H9 (cell line): ENCODE results near the gene CDH13. TPM values are rescaled to one million over a fixed set of nuclear protein-coding genes. Genes with fewer than 3 reads are reported as not detected.

Experiments
- DNase-seq: peaks from one replicate; pipeline ENCODE4 v3.0.0-alpha.2; 2017
- H2AFZ ChIP-seq: one replicate; pipeline ENCODE4 v1.6.1; 2013; ENCODE audit warnings: mild to moderate bottlenecking, low read length, control low read depth, moderate library complexity
- H2AK5ac ChIP-seq: 2 replicates; pipeline ENCODE4 v1.6.1; 2013; ENCODE audit warnings: low read length, control low read depth, mixed read lengths; ENCODE audit not compliant: insufficient read length
- H2BK120ac ChIP-seq: one replicate; pipeline ENCODE4 v1.6.1; 2013; ENCODE audit warnings: low read depth, mild to moderate bottlenecking, low read length, control low read depth, inconsistent platforms; ENCODE audit not compliant: poor library complexity, severe bottlenecking
- H2BK12ac ChIP-seq: 2 replicates; pipeline ENCODE4 v1.6.1; 2013; ENCODE audit warnings: low read length, control low read depth, mixed read lengths, low read depth; ENCODE audit not compliant: insufficient read length
- H2BK15ac ChIP-seq: 2 replicates; pipeline ENCODE4 v1.6.1; 2013; ENCODE audit warnings: low read depth, low read length, control low read depth
- H2BK20ac ChIP-seq: one replicate; pipeline ENCODE4 v1.6.1; 2013; ENCODE audit warnings: low read depth, mild to moderate bottlenecking, low read length, control low read depth, inconsistent platforms; ENCODE audit not compliant: poor library complexity, severe bottlenecking
- H2BK5ac ChIP-seq: 2 replicates; pipeline ENCODE4 v1.6.1; 2013; ENCODE audit warnings: low read length, control low read depth, mixed read lengths; ENCODE audit not compliant: insufficient read length
- H3K14ac ChIP-seq: 2 replicates; pipeline ENCODE4 v1.6.1; 2013; ENCODE audit warnings: low read length, control low read depth; ENCODE audit not compliant: insufficient read depth
- H3K18ac ChIP-seq: 2 replicates; pipeline ENCODE4 v1.6.1; 2013; ENCODE audit warnings: low read depth, mild to moderate bottlenecking, mixed read lengths, low read length, control low read depth; ENCODE audit not compliant: insufficient read length
- H3K23ac ChIP-seq: 2 replicates; pipeline ENCODE4 v1.6.1; 2013; ENCODE audit warnings: low read length, control low read depth, mixed read lengths, low read depth; ENCODE audit not compliant: insufficient read length
- H3K23me2 ChIP-seq: 2 replicates; pipeline ENCODE4 v1.6.1; 2013; ENCODE audit warnings: low read depth, mild to moderate bottlenecking, mixed read lengths, low read length, control low read depth; ENCODE audit not compliant: insufficient read length, poor library complexity, severe bottlenecking
- H3K27ac ChIP-seq: 2 replicates; pipeline ENCODE4 v1.5.1; 2013; ENCODE audit warnings: low read length, control low read depth, mixed read lengths, low read depth; ENCODE audit not compliant: insufficient read length
- H3K27me3 ChIP-seq: 2 replicates; pipeline ENCODE4 v1.6.1; 2013; ENCODE audit warnings: low read length, control low read depth, inconsistent platforms; ENCODE audit not compliant: insufficient read depth
- H3K4ac ChIP-seq: 2 replicates; pipeline ENCODE4 v1.6.1; 2013; ENCODE audit warnings: low read depth, mild to moderate bottlenecking, control low read depth, inconsistent platforms, low read length, moderate library complexity
- H3K4me1 ChIP-seq: 2 replicates; pipeline ENCODE4 v1.6.1; 2013; ENCODE audit warnings: low read length, control low read depth, inconsistent platforms; ENCODE audit not compliant: insufficient read depth
- H3K4me2 ChIP-seq: 2 replicates; pipeline ENCODE4 v1.6.1; 2013; ENCODE audit warnings: low read length, control low read depth, mixed read lengths; ENCODE audit not compliant: insufficient read length, insufficient read depth
- H3K56ac ChIP-seq: 2 replicates; pipeline ENCODE4 v1.6.1; 2013; ENCODE audit warnings: low read depth, mild to moderate bottlenecking, mixed read lengths, low read length, control low read depth; ENCODE audit not compliant: insufficient read length
- H3K79me1 ChIP-seq: 2 replicates; pipeline ENCODE4 v1.6.1; 2013; ENCODE audit warnings: low read depth, mild to moderate bottlenecking, moderate library complexity, low read length, control low read depth, inconsistent platforms; ENCODE audit not compliant: insufficient read depth, poor library complexity, severe bottlenecking
- H3K79me2 ChIP-seq: 2 replicates; pipeline ENCODE4 v1.6.1; 2013; ENCODE audit warnings: low read length, control low read depth, inconsistent platforms; ENCODE audit not compliant: insufficient read depth
- H3K9ac ChIP-seq: 2 replicates; pipeline ENCODE4 v1.6.1; 2013; ENCODE audit warnings: low read length, control low read depth, mixed read lengths; ENCODE audit not compliant: insufficient read length; ENCODE audit errors: extremely low read depth
- H3K9me3 ChIP-seq: one replicate; pipeline ENCODE4 v1.6.1; 2013; ENCODE audit warnings: low read depth, low read length, inconsistent platforms; ENCODE audit not compliant: control insufficient read depth
- H3T11ph ChIP-seq: one replicate; pipeline ENCODE4 v1.6.1; 2013; ENCODE audit warnings: mild to moderate bottlenecking, low read length, control low read depth, inconsistent platforms
- H4K20me1 ChIP-seq: one replicate; pipeline ENCODE4 v1.6.1; 2013; ENCODE audit not compliant: control insufficient read depth, insufficient read length, insufficient read depth
- H4K5ac ChIP-seq: 2 replicates; pipeline ENCODE4 v1.6.1; 2013; ENCODE audit warnings: low read depth, mild to moderate bottlenecking, mixed read lengths, low read length, control low read depth; ENCODE audit not compliant: insufficient read length
- H4K8ac ChIP-seq: replicated peaks from 2 replicates; pipeline ENCODE4 v1.6.1; 2013; ENCODE audit warnings: low read length, control low read depth, mixed read lengths, low read depth; ENCODE audit not compliant: insufficient read length
- H4K91ac ChIP-seq: 2 replicates; pipeline ENCODE4 v1.6.1; 2013; ENCODE audit warnings: low read depth, mild to moderate bottlenecking, moderate library complexity, mixed read lengths, low read length, control low read depth; ENCODE audit not compliant: insufficient read length
- H3K27ac Mint-ChIP-seq, 3 experiments: 2 replicates in 2 of 3; 3 replicates in 1 of 3; pipeline ENCODE4 v1.8.0; 2020 to 2021; ENCODE audit warnings: mixed read lengths in 3 of 3, mild to moderate bottlenecking in 1 of 3, moderate library complexity in 1 of 3
- H3K27me3 Mint-ChIP-seq: 2 replicates; pipeline ENCODE4 v1.8.0; 2021; ENCODE audit warnings: low read depth, mild to moderate bottlenecking, moderate library complexity, mixed read lengths
- H3K36me3 Mint-ChIP-seq, 3 experiments: 2 replicates in 2 of 3; 3 replicates in 1 of 3; pipeline ENCODE4 v1.8.0; 2020 to 2021; ENCODE audit warnings: low read depth in 3 of 3, mixed read lengths in 3 of 3; ENCODE audit not compliant: insufficient read depth in 1 of 3
- H3K4me1 Mint-ChIP-seq, 2 experiments: 2 replicates each; pipeline ENCODE4 v1.8.0; 2020; ENCODE audit warnings: mixed read lengths in 2 of 2
- H3K4me3 Mint-ChIP-seq, 2 experiments: 2 replicates in 1 of 2; 3 replicates in 1 of 2; pipeline ENCODE4 v1.8.0; 2020 to 2021; ENCODE audit warnings: mild to moderate bottlenecking in 2 of 2, mixed read lengths in 2 of 2, moderate library complexity in 1 of 2
- H3K9me3 Mint-ChIP-seq, 2 experiments: 2 replicates in 1 of 2; 3 replicates in 1 of 2; pipeline ENCODE4 v1.8.0; 2020; ENCODE audit warnings: mild to moderate bottlenecking in 2 of 2, mixed read lengths in 2 of 2, moderate library complexity in 1 of 2
- CTCF ChIP-seq: fragments of 200-600 bp; sonication (generic); conservative IDR thresholded peaks from 3 replicates; pipeline ENCODE4 v1.8.0; 2021; ENCODE audit warnings: antibody characterized with exemption, mild to moderate bottlenecking
- WGBS: extraction: QIAGEN DNeasy Blood & Tissue Kit; methylation state at CpG from one replicate; pipeline ENCODE4 v1.1.7; 2013; ENCODE audit warnings: missing lambda C conversion rate, low lambda C conversion rate, mixed read lengths; ENCODE audit not compliant: insufficient read length; ENCODE audit errors: extremely low coverage; 5-methylcytosine and 5-hydroxymethylcytosine counted together
- total RNA-seq: library from RNA; stranded (reverse); gene quantifications from 2 replicates; pipeline ENCODE4 v1.2.1, GENCODE V29; 2021

CDH13 gene
- total RNA-seq, 1 experiment from 2014 or later: 1.5 TPM

- no peak overlapping the region for H3K56ac ChIP-seq
- H4K20me1 ChIP-seq: no peaks in the 10 kb centered on the region
- H3K9me3 ChIP-seq: no peaks in the 10 kb centered on the region
- H3K23ac ChIP-seq: no peak overlapping the region
- WGBS: no CpG with 5 or more reads among the region's 3 CpGs
- no peak overlapping the region for H4K91ac ChIP-seq
- no peak overlapping the region for H2BK120ac ChIP-seq
- no peak overlapping the region for H2BK12ac ChIP-seq
- H3K36me3 Mint-ChIP-seq: no peaks in the 10 kb centered on the region
- H3K4ac ChIP-seq: no peak overlapping the region
- H3K4me1 Mint-ChIP-seq: peaks cover 11 to 12% of the 10 kb centered on the region in 2 experiments
- H3K4me3 Mint-ChIP-seq: no peak overlapping the region
- H3K9me3 Mint-ChIP-seq: no peaks in the 10 kb centered on the region
- H3K79me1 ChIP-seq: no peaks in the 10 kb centered on the region
- H2BK20ac ChIP-seq: no peak overlapping the region
- no peak overlapping the region for H4K8ac ChIP-seq
- H3K27me3 ChIP-seq: no peaks in the 10 kb centered on the region
- H4K5ac ChIP-seq: no peak overlapping the region
- H3K18ac ChIP-seq: no peak overlapping the region
- no peak overlapping the region for H3K4me2 ChIP-seq
- no peak overlapping the region for H3K14ac ChIP-seq
- no peaks in the 10 kb centered on the region for H3K4me1 ChIP-seq
- no peak for TF ChIP-seq CTCF
- no peak overlapping the region for H2BK5ac ChIP-seq
- no peak for DNase-seq
- H3K27ac Mint-ChIP-seq: no peak overlapping the region
- no peak overlapping the region for H3K27ac ChIP-seq
- H3T11ph ChIP-seq: no peak overlapping the region
- no peaks in the 10 kb centered on the region for H3K79me2 ChIP-seq
- H2BK15ac ChIP-seq: no peak overlapping the region
- peaks cover 13% of the 10 kb centered on the region for H3K27me3 Mint-ChIP-seq
- no peaks in the 10 kb centered on the region for H3K23me2 ChIP-seq
- no peak overlapping the region for H2AK5ac ChIP-seq
- H3K9ac ChIP-seq: no peak overlapping the region
- H2AFZ ChIP-seq: no peak overlapping the region
Observed at GRCh38 chr16:82814059-82814458, 187.3 kb downstream of the CDH13 start.
